ENCODE measurements around the gene TRAPPC8. TPM values are rescaled to one million over a fixed set of nuclear protein-coding genes. Genes with fewer than 3 reads are reported as not detected.

TRAPPC8 gene
- total and polyA plus RNA-seq, 10 of the 15 experiments (the other 5 are each of a cell fraction or from before 2014, with no cell fraction given) = 13.0 to 75.4 (median 24.8) TPM

- TF ChIP-seq ZNF687 (IDR thresholded peaks at IDR 0.05) (no peak), MEF2B (IDR thresholded peaks at IDR 0.05; ENCODE audit: partially characterized antibody, poor library complexity, severe bottlenecking) (no peak), BACH1 (IDR thresholded peaks at IDR 0.05; ENCODE audit: borderline replicate concordance) (no peak), HDGF (IDR thresholded peaks at IDR 0.05) (no peak), RCOR1 (conservative IDR thresholded peaks at IDR 0.05; ENCODE audit: low read depth, low read length) (no peak), GABPA (IDR thresholded peaks at IDR 0.05; ENCODE audit: low read depth) (no peak)
Measured at GRCh38 chr18:31857526-31858106, 85.3 kb downstream of the TRAPPC8 start (continued).

- intact Hi-C loops (cut with micrococcal nuclease; ENCODE audit: unreplicated experiment) (no loop called here), in situ Hi-C loops (cut with MboI) (no loop called here)
- RAD21 ChIA-PET (ENCODE audit: unreplicated experiment) = interaction anchor here (0.8 kb wide), 1 partner anchor 11 kb away, joined by 3 read pairs; no protein-coding TSS in a partner anchor
- Histone ChIP-seq H3K4me2 (ENCODE audit: control insufficient read depth, insufficient read depth) (no peak overlapping the region), H3K27ac (ENCODE audit: control insufficient read depth, insufficient read depth) (no peak overlapping the region), H3K4me1 (ENCODE audit: control insufficient read depth, insufficient read depth, low read length) (no peaks in the 10 kb centered on the region), H3K36me3 (ENCODE audit: control insufficient read depth in 2 of 2, insufficient read depth in 2 of 2, low read length in 1 of 2) (peaks cover 0 to 11% of the 10 kb centered on the region in 2 experiments; a peak in 2 of 4 replicates), H4K20me1 (ENCODE audit: control insufficient read depth, insufficient read depth) (no peaks in the 10 kb centered on the region), H3K9ac (ENCODE audit: control insufficient read depth, insufficient read depth, low read length) (no peak overlapping the region), H3K4me3 (no peak overlapping the region), H3K79me2 (ENCODE audit: control insufficient read depth, insufficient read depth, low read length) (no peaks in the 10 kb centered on the region), H2AFZ (ENCODE audit: control insufficient read depth, low read depth, low read length) (no peak overlapping the region), H3K27me3 (replicated peaks in 1 of 2; ENCODE audit: control insufficient read depth in 2 of 2, insufficient read depth in 2 of 2, low read length in 1 of 2) (no peaks in the 10 kb centered on the region), H3K9me3 (replicated peaks; ENCODE audit: control insufficient read depth, insufficient read depth, low read length) (no peaks in the 10 kb centered on the region)
- no peak for FAIRE-seq
- POLR2A ChIA-PET = no interaction called here
- DNase-seq (ENCODE audit: low read depth, low spot score) = no peak
- SMC1A ChIA-PET (ENCODE audit: uncharacterized antibody, unreplicated experiment) = interaction anchor here (0.7 to 1.3 kb wide), 3 partner anchors 10 to 31 kb away, joined by 3 to 4 read pairs (median 3); no protein-coding TSS in a partner anchor
- WGBS (ENCODE audit: insufficient coverage, insufficient replicate concordance, low lambda C conversion rate, missing lambda C conversion rate) = 95% methylated on average over 1 of the region's 1 CpG
- BruUV-seq (replicated peaks) = no TSS peak
- CTCF ChIA-PET = interaction anchor here (0.6 kb wide), 1 partner anchor 12 kb away, joined by 4 read pairs; no protein-coding TSS in a partner anchor
- no peak for ATAC-seq
- TF ChIP-seq E2F4 (IDR thresholded peaks at IDR 0.05; ENCODE audit: low read depth, low read length) (no peak), BCL3 (IDR thresholded peaks at IDR 0.05; ENCODE audit: borderline replicate concordance, insufficient read depth, low read depth, low read length, poor library complexity, severe bottlenecking) (no peak), ZSCAN29 (IDR thresholded peaks at IDR 0.05) (no peak), BRCA1 (IDR thresholded peaks at IDR 0.05; ENCODE audit: low read depth, low read length) (no peak), NFYB (IDR thresholded peaks at IDR 0.05; ENCODE audit: insufficient read depth, low read depth, low read length) (no peak), USF1 (IDR thresholded peaks at IDR 0.05; ENCODE audit: borderline replicate concordance, extremely low read length, insufficient read depth, low read depth, low read length) (no peak), MLLT1 (IDR thresholded peaks at IDR 0.05) (no peak)
Measured at GRCh38 chr18:31850844-31851243, 92.1 kb downstream of the TRAPPC8 start.
